GM21576 (cell line): ENCODE measurements around the gene FRMPD4.

Source experiments
- ATAC-seq: cut with Tn5 transposase; IDR thresholded peaks from one replicate; pipeline ENCODE4 v1.9.1; 2021; ENCODE audit warnings: mild to moderate bottlenecking, moderate library complexity; ENCODE audit not compliant: unreplicated experiment

The FRMPD4 gene

DNA sequence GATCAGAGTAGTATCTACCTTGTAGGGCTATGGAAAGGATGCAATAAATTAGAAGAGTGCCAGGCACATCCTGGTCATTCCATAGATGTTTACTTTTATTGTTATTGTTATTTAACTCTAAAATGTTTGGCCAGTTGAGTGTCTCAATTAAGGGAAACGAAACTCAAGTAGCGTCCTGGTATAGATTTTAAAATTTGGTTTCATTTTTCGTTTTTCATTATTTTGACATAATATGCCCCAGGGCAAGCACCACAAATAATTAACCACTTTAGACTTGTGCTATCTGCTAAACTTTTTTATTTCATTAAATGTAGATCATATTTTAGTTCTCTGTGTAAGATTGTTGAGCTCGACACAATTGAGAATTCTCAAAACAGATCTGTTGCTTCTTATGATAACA lies 473.2 kb downstream of the FRMPD4 start:
- no peak for ATAC-seq

DNA sequence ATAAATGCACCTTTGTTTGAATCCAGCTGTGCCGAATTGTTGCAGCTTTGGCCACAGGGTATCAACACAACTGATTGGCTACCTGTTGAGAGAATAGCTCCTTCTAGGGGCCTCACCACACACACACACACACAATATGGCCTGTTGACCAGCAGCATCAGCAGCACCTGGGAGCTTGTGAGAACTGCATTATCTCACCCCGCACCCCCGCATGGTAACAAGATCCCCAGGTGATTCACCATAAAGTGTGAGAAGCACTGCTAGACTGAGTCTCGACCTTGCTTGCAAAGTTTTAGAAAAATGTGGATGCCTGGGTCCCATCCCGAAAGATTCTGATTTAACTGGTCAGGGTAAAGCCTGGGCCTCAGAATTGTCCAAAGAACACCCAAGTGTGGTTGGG lies 476.0 kb downstream of the FRMPD4 start:
- no peak for ATAC-seq

DNA sequence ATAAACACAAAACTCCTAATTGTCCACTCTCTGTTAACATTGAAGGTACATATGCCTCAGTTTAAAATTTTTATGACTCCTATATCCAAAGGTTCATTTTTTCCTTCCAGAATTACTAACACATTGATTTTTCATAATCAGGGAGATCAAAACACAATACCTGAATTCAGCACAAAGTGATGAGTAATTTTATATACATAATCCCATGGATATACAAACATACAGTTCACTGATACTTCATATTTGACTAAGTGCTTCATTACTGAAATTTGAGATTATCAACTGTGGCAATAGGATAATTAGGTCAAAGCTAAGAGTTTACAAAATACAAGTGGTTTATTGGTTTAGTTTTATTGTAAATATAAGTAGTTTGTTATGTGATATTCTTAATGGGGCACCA lies 476.8 kb downstream of the FRMPD4 start:
- no peak for ATAC-seq

DNA sequence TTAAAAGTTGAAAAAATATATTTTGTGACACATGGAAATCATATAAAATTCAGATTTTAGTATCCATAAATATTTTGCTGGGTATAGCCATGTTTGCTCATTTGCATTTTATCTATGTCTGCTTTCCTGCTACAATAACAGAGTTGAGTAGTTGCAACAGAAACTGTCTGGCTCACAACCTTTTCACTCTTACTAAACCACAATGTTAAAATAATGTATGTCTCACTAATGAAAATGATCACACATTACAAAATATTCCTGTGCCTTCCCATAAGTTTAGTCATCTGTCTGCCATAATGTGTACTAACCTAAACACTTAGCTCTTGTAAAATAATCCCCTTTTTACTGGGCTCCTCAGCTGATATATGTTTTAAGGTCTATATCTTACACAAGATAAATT lies 479.0 kb downstream of the FRMPD4 start:
- no peak for ATAC-seq

DNA sequence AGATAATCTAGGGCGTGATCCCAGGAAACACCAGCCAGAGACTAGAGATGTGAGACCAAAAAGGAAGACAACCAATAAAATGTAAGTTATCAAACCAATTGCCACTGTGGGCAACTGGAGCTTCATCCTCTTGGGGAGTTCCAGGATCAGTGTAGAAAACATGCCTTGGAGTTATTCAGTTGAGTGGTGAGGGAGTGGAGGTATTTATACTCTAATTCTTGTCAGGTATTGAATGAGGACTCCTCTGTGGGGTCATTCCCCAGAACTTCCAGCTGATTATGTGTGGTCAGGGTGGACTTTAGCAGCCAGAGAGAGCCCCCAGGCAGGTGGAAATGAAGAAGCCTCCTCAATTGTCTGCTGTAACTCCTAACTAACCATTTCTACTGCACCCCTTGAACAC lies 509.0 kb downstream of the FRMPD4 start:
- ATAC-seq: no peak

DNA sequence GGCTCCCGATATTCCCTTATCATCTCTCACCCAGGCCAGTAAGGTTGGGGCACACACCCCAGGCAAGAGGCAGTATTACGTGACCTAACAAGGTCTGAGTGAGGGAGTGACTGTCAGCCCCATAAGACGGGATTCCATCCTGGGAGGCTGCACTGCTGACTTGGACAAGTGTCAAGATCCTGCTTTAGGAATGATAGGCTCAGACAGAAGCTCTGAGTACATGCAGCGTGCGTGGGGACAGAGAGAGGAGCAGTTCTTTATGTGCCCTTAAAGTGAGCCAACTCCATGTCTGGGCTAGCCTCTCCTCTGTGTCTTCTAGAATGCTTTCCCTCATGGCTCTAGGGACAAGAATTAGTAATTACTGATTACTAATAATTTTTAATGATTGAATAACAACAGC lies 510.7 kb downstream of the FRMPD4 start:
- no peak for ATAC-seq

DNA sequence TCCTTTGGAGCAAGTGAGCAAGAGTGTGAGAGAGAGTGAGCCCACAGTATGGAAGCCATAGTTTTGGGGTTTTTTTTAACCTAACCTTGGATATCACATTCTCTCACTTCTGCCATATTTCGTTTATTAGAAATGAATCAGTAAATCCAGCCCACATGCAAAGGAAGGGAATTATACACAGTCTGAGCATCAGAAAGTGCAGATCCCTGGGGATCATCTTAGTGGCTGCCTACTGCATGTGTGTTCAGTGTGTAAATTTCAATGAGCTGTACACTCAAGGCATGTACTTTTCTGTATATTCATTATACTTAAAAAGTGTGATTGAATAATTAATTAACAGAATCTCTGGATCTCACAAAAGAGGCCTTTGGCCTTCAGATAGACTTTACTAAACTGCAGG lies 519.2 kb downstream of the FRMPD4 start:
- ATAC-seq: no peak

DNA sequence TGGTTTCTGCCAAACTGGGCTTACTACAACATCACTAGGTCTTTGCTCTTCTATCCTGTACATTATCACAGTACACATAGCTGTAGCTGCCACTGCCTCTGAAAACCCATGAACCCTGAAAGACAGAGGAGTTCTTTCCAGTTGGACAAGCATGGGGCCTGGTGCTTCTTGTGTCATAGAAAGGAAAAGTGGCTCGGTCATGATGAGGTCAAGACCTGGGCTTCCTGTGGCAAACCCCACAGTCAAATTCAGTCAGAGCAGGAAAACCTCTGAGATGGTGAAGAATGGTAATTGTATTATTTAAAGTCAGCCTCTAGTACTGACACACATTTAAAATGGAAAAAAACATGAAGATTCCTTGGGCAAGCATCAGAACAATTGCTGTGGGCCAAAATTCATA lies 519.6 kb downstream of the FRMPD4 start:
- peak; percentile 72 for ATAC-seq

DNA sequence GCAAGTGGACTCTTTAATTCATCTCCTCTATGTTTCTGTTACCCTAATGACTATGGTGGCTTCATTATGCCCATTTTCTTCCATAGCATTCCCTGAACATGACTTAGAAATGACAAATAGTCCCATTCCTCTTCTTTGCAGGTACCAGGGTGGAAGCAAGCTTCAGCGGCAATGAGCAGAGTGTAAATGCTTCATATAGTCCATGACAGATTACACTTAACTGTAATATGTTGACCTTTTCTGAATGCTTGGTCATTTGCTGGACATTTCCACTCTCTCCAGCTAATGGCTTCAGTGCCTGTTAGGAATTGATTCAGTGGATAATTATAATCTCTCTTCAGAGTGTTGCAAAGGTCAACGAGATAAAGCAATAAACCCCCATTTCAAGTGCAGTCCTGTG lies 523.2 kb downstream of the FRMPD4 start:
- no peak for ATAC-seq

DNA sequence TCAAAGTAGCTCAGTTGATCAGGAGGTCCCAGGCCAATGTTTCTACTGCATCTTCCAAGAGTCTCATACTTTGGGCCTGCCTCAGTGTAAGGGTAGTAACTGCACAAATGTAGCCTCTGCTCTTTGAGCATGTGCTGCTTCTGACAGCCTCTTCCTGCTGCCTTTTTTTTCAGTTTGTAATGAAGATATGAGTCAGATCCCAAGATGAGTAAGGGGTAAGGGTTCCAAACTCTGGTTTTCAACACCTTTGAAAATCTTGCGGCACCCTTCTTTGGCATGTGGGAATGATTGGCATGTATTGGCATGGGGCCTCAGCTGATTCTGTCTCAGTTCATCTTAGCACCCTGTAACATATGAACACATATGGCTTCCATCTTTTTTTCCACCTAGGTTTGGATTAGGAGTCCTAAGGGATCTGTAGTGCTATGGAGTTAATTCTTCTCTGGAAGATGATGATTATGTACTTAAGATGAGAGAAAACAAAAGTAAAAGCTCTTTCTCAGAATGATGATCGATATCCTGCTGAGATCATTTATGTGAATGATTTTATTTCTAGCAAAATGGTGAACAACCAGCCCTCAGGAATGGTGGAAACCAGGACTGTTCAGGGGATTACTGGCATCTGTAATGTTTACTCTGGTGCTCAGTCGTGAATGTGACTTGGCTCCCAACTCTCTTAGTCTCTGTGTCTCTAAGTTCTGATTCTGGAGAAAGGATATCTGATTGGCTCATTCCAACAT lies 534.3 kb downstream of the FRMPD4 start:
- no peak for ATAC-seq

DNA sequence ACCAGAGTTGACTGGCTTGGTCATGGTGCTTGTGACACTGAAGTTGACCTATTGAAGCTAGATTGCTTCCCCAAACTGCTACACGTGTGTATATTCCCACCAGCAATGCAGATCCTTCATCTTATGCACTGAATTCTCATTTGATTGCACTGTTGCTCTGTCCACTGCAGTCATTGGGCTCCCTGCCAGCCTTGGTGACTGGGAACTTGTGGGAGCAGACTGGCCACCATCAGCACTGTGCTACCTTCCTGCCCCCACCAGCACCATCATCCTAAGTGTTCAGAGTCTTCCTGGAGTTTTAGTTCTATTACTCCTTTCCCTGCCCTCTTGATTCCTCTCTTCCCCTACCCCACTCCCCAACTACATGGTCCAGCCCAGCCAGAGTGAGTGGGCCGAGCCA lies 535.2 kb downstream of the FRMPD4 start:
- ATAC-seq: no peak

DNA sequence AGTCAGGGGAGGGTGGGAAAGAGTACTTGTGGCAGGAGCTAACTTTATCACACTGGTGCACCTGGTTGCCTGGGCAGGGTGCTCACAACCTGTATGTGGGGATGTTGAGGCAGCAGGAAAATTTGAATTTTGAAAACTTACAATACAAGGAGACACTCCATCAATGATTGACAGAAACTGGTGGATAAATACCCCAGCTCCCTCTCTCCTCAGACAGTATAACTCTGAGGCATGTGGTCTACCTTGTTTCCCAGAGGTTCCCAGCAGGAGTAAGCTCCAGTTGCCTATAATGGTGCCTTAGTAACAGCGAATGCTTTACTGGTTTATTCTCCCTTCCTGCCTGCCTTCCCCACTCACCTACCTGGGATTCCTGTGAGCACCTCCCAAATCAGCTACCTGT lies 541.2 kb downstream of the FRMPD4 start:
- ATAC-seq: no peak

DNA sequence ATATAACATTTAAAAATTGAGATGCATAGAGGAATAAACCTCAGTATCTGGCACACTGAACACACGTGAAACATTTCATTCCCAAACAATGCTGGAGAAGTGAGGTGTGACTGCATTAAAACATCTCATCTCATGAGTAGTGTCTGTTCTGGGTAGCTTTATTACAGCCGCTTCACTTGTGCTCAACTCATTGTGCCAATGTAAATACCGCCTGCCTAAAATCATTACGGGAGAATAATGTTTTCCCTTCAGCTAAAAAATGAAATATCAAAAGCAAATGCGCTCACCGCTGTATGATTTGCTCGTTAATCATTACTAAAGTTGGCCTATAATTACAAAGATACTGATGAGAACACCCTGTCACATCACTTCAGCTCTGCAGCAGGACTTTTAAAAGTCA lies 542.8 kb downstream of the FRMPD4 start:
- ATAC-seq: no peak

DNA sequence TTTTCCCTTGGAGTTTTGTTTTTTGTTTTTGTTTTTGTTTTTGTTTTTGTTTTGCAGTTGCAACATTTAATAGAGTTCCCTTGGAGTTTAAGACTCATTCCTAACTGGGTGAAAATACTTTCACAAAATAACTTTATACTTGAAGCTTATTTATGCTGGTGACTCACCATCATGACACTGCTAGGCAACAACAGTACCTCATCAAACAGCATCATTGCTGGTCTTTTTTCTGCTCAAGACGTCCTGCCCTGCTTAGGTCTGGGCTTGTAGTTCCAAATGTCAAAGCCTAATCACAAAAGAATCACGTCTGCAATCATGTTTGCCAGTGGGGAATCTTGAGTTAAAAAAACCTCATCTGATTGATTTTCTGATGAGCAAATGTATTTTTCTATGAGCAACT lies 547.3 kb downstream of the FRMPD4 start:
- no peak for ATAC-seq

DNA sequence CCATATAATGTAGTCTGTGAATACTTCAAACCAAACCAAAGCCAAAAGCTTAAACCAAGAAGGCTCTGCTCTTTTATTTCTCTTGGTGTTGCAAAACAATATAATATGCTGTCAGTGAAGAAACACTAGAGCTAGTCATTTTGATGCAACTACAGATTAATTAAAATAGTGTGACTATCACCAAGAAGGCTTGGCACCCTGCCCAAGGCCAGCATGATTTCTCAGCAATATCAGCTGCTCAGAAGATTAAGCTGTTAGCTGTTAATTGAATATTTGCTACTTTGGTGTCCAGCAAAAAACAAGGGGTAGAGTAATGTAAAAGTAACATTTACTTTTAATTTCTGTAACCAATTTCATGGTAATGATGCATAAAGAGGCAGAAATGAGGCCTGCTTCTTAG lies 548.1 kb downstream of the FRMPD4 start:
- no peak for ATAC-seq

DNA sequence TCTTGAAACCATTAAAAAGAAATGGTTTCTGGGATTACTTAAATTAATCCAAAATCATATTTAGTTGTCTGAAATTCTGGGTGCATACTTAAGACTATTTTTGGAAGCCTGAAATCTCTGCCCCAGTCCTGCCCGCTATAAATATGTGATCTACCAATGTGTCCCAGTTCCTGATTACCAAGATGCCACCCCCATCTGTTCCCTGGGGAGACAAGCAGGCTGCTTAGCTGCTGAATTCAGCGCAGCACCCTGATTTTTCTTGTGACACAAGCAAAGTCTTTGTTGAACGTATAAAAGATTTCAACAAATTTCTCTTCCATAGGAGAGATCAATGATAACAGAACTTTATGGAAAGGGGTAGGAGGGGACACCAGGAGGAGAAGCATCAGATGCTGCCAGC lies 552.4 kb downstream of the FRMPD4 start:
- no peak for ATAC-seq

DNA sequence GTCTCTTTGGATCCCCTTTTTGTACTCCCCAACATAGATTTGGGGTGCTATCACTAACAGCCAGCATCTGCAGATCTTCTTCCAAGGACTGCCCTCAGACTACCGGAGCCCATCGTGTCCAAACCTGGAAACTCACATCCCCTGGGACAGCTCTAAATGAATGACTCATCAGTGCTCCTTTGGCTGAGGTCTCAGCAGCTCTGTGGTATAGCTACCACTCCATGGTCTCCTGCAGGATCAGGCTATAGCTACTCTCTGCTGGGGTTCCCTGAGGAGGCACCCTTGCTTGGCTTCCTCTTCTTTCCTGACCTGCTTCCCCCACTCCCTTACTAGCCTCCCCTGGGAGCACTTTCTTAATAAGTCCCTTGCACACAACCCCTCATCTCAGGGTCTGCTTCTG lies 555.5 kb downstream of the FRMPD4 start:
- no peak for ATAC-seq

DNA sequence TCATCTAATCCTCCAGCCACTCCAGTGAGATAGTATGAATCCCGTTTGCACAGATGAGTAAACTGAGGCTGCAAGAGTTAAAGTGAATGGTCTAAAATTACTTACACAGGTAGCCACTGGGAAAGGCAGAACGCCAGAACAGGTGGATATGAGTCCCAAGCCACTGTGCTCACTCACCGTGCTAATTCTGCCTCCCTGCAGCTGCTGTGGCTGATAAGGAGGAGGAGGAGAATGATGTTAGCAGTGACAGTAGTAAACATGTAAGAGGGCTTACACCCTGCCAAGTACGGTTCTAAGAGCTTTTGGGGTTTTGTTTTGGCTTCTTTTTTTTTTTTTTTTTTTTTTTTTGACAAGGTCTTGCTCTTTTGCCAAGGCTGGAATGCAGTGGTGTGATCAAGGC lies 562.5 kb downstream of the FRMPD4 start:
- no peak for ATAC-seq

DNA sequence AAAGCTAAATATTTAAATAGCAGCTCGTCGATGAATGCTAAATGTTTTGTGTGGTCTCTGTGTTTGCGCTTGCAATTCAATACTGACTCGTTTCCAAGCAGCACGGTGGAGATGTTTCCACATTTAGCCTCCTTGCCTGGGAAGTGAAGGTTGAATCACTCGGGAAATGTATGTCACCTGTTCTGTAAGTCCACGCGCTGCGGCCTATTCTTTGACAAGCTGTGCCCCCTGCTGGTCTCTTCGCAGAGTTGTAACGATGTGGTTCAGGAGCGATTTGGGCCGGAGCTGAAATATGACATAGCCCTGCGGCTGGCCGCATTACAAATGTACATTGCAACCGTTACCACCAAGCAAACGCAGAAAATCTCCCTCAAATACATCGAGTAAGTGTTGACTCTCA lies 563.4 kb downstream of the FRMPD4 start:
- no peak for ATAC-seq

DNA sequence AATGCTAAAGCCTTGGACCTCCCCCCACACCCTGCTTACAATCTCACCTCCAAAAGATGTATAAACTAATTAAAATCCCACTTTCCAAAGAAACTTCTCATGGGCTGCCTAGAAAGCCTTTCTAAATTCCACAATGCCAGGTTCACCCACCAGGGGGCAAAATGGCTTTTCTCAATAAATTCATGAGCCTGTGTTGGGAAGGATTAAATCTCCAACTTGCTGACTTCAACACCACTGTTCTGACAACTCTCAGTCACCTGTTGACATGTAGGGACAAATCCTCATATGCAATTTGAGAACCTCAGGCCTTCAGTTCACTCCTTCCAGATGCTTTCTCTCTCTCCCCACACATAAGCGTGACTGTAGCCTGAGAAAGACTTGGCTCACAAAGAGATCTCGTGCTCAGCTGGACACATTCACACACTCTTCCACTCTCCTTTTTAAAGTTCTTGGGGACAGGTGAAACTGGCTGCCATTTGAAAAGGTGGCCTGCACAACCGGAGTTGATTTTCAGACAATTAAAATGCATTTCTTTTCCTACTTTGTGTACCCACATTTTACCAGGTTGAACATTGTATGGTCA lies 564.3 kb downstream of the FRMPD4 start:
- ATAC-seq: no peak

DNA sequence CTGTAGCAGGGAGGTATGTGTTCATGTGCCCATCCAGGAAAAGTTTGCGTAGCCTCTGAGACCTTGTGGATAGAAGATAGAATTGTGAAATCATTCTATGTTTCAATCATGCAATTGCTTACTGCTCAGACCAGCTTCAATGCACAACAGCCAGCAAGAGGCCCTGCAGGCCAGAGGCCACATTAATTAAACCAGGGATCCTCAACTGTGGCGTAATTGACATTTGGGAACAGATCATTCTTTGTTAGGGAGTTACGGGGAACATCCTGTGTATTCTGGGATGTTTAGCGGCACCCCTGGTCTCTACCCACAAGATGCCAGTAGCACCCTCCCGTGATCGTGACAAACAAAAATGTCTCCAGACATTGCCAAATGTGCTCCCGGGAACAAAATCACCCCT lies 566.4 kb downstream of the FRMPD4 start:
- ATAC-seq: no peak

DNA sequence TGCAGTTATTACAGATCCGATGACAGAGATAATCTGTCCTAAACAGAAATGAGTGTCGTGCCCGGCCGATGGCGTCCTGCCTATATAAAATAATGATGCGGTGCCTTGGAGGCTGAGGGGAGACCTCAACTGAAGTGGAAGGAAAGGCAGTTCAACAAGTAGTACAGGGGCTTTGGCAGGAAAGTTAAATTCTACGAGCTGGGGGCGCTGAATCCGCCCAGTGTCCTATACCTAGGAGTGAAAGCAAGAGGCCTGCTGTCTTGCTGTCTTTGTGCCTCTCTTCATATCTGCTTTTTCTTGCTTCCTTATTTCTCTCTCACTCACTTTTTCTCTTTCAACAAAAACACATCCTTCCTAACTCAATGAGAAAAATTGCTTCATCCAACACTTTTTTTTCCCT lies 570.8 kb downstream of the FRMPD4 start:
- peak; percentile 75 for ATAC-seq

DNA sequence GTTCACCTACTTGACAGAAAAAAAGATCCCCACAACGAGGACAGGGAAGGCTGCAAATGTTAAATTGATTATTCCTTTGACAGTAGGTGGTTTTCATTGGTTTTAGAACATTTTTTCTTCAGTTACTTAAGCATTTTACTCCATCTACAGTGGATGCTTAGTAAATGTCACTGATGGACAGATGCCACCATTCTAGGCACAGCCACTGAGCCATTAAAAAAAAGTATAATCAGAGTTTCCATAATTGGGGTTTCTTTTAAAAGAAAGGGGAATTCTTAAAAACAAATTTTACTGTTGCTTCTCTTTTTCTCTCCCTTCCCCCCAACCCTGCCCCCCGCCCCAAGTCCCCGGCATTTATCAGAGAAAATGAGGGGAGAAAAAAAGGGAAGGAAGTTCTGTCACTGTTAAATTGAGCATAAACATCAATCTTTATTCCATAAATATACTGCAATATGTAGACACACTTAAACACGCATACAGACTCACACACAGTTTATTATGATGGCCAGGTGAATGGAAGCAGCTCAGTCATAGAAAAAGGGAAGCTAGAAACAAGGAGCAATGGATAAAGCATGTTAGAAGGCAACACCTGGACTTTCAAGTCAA lies 573.3 kb downstream of the FRMPD4 start:
- no peak for ATAC-seq
